ENCODE results near the gene TMEM181. TPM values are rescaled to one million over a fixed set of nuclear protein-coding genes. Genes with fewer than 3 reads are reported as not detected.
"Not testable (repeated sequence)": the region's sequence is repeated elsewhere in the genome, so short reads cannot be mapped to it uniquely, and the experiment has no call there.

Gene TMEM181
- total and polyA plus RNA-seq, 2 experiments from 2014 or later = 17.9 to 21.0 TPM

- peaks cover 8% of the 10 kb centered on the region for H3K4me1 ChIP-seq (ENCODE audit: low read depth)
- no peak for DNase-seq (ENCODE audit: low read depth in 1 of 2, low spot score in 1 of 2)
- no peak overlapping the region for H3K27ac ChIP-seq
- no peaks in the 10 kb centered on the region for H3K27me3 ChIP-seq
- H3K4me3 ChIP-seq = no peak overlapping the region
- H3K36me3 ChIP-seq = no peaks in the 10 kb centered on the region
- TF ChIP-seq CTCF (IDR thresholded peaks at IDR 0.05; ENCODE audit: low read depth, low read length) = no peak
- H3K9me3 ChIP-seq (ENCODE audit: low read depth) = no peaks in the 10 kb centered on the region
Observed at GRCh38 chr6:158672726-158673125, 112.8 kb downstream of the TMEM181 start.

GRCh38 chr6:158674342-158675131 lies 114.6 kb downstream of the TMEM181 start:
- H3K27me3 ChIP-seq = no peaks in the 10 kb centered on the region
- no peak overlapping the region for H3K4me3 ChIP-seq
- no peak for TF ChIP-seq CTCF (IDR thresholded peaks at IDR 0.05; ENCODE audit: low read depth, low read length)
- no peaks in the 10 kb centered on the region for H3K9me3 ChIP-seq (ENCODE audit: low read depth)
- H3K27ac ChIP-seq = no peak overlapping the region
- no peak for DNase-seq (ENCODE audit: low read depth in 1 of 2, low spot score in 1 of 2)
- no peaks in the 10 kb centered on the region for H3K36me3 ChIP-seq
- H3K4me1 ChIP-seq (ENCODE audit: low read depth) = no peaks in the 10 kb centered on the region

GRCh38 chr6:158677094-158677493 lies 117.2 kb downstream of the TMEM181 start:
- not testable (repeated sequence) for H3K9me3 ChIP-seq (ENCODE audit: low read depth); H3K27me3 ChIP-seq; H3K4me1 ChIP-seq (ENCODE audit: low read depth); H3K27ac ChIP-seq; H3K4me3 ChIP-seq; DNase-seq (ENCODE audit: low read depth in 1 of 2, low spot score in 1 of 2); H3K36me3 ChIP-seq

GRCh38 chr6:158677906-158678578 lies 118.2 kb downstream of the TMEM181 start:
- Histone ChIP-seq H3K4me1 (ENCODE audit: low read depth) (no peaks in the 10 kb centered on the region), H3K4me3 (no peak overlapping the region), H3K9me3 (ENCODE audit: low read depth) (no peaks in the 10 kb centered on the region), H3K36me3 (no peaks in the 10 kb centered on the region), H3K27me3 (no peaks in the 10 kb centered on the region), H3K27ac (no peak overlapping the region)
- DNase-seq (ENCODE audit: low read depth in 1 of 2, low spot score in 1 of 2) = no peak
- TF ChIP-seq CTCF (IDR thresholded peaks at IDR 0.05; ENCODE audit: low read depth, low read length) = no peak

DNA sequence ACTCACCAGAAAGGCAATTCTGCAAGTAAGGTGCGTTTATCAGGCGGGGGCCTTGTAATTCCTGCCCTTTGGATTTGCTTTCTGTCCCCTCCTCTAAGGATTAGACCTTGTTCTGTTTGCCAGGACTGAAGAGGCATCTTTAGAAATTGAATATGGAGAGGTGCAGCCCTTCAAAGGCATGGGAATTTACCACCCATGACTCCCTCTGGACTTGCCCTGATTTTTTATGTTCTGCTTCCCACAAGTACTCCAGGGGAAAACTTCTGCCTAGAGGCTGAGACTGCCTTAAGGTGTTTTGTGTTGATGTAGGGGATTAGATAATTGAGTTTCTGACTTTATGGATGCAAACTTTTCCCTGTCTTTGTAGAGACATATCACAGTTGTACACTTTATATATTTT lies 120.1 kb downstream of the TMEM181 start:
- no peak for TF ChIP-seq CTCF (IDR thresholded peaks at IDR 0.05; ENCODE audit: low read depth, low read length)
- Histone ChIP-seq H3K4me3 (no peak overlapping the region), H3K4me1 (ENCODE audit: low read depth) (no peaks in the 10 kb centered on the region), H3K36me3 (no peaks in the 10 kb centered on the region), H3K27me3 (no peaks in the 10 kb centered on the region), H3K27ac (no peak overlapping the region), H3K9me3 (ENCODE audit: low read depth) (no peaks in the 10 kb centered on the region)
- no peak for DNase-seq (ENCODE audit: low read depth in 1 of 2, low spot score in 1 of 2)

GRCh38 chr6:158680481-158680880 lies 120.6 kb downstream of the TMEM181 start:
- Histone ChIP-seq H3K36me3 (no peaks in the 10 kb centered on the region), H3K4me1 (ENCODE audit: low read depth) (no peaks in the 10 kb centered on the region), H3K27me3 (no peaks in the 10 kb centered on the region), H3K4me3 (no peak overlapping the region), H3K27ac (no peak overlapping the region), H3K9me3 (ENCODE audit: low read depth) (no peaks in the 10 kb centered on the region)
- no peak for TF ChIP-seq CTCF (IDR thresholded peaks at IDR 0.05; ENCODE audit: low read depth, low read length)
- DNase-seq (ENCODE audit: low read depth in 1 of 2, low spot score in 1 of 2) = no peak
